MV-4-11 (cell line): ENCODE data around the gene POLDIP2.
A peak's percentile ranks its signal among the peaks of the same experiment; 100 is the strongest.

Experiments used
- DNase-seq: peaks from one replicate; lab custom pipeline; 2025; lab: John Stamatoyannopoulos, UW

POLDIP2 gene

DNA sequence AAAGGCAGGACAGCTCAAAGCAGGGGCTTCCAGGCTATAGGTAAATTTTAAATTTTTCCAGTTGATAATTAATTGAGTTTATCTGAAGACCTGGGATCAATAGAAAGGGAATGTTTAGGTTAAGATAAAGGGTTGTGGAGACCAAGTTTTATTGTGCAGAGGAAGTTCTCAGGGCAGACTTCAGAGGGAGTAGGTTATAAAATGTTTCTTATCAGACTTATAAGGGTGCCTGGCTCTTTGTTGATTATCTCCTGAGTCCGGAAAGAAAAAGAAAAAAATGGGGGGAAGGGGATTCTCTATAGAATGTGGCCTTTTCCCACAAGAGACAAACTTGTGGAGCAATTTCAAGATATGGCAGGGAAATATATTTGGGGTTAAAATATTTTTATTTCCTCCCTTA is 32.8 kb upstream of the POLDIP2 start:
- no peak for DNase-seq

DNA sequence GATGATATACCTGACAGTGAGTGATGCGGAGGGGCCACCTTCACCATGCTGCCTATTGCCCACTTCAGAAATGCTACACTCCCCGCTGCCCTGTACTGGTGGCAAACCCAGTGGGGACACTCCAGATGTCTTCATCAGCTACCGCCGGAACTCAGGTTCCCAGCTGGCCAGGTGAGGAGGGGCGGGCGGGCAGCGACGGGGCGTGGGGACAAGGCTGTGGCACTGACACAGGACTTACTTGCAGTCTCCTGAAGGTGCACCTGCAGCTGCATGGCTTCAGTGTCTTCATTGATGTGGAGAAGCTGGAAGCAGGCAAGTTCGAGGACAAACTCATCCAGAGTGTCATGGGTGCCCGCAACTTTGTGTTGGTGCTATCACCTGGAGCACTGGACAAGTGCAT is 30.8 kb upstream of the POLDIP2 start:
- DNase-seq: no peak

DNA sequence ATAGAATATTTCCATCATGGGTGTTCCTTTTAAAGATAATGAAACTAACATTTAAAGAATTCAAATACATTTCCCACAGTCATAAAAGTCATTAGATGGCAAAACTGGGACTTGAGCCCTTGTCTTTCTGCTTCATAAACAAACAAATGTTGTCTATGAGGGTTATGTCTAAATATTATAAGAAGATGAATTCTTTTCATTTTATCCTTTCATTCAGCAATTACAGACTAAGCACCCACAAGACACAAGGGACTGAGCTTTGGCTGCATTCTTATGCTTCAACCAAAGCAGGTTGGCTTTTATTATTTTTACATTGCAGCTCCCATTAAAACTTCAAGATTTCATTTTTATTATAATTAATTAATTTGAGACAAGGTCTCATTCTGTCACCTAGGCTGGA is 29.1 kb upstream of the POLDIP2 start:
- DNase-seq: no peak

DNA sequence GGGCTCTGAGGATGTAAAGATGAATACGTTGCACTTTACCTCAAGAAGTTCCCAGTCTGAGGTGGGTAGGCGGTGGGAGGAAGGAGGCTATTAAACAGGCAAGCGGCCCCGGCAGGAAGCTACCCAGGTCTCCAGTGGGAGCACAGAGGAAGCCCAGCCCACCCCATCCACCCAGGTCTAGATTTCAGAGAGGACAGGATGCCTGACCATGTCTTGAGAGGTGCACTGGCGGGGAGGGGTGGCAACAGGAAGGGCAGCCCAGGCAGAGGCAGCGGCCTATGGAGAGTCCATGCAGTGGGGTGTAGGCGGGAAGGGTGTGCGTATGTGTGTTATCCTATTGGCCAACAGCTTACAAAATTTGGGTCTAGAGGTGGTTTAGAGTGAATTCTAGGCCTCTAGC is 28.1 kb upstream of the POLDIP2 start:
- DNase-seq: no peak

DNA sequence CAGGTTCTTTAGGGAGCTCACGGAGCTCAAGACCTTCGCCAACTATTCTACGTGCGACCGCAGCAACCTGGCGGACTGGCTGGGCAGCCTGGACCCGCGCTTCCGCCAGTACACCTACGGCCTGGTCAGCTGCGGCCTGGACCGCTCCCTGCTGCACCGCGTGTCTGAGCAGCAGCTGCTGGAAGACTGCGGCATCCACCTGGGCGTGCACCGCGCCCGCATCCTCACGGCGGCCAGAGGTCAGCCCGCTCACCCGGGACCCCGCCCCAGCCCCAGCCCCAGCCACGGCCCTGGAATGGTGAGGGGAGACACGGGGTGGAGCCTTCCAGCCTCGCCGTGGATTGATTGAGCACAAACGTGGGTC is 27.7 kb upstream of the POLDIP2 start:
- no peak for DNase-seq

DNA sequence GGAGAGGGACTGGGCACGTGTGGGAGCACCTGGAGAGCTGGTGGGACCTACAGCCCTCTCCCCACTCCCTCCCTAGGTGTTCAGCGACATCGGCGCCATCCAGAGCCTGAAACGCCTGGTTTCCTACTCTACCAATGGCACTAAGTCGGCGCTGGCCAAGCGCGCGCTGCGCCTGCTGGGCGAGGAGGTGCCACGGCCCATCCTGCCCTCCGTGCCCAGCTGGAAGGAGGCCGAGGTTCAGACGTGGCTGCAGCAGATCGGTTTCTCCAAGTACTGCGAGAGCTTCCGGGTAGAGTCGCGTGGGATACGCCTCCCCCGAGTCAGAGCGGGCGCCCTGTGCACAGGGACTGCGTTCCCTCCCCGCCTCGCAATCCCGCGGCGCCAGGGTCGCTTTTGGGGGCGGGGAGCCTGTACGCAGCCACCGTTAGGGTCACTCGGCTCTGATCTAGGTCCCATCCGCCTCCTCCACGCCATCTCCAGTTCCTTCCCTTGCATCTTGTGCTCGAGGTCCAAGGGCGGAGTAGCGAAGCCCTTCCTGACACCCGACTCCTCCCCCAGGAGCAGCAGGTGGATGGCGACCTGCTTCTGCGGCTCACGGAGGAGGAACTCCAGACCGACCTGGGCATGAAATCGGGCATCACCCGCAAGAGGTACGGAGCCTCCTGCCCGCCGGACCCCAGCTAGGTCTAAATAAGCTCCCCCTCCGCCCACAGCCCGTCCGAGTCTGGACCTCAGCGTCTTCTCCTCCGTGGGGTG is 27.1 kb upstream of the POLDIP2 start:
- DNase-seq: peak; percentile 37

DNA sequence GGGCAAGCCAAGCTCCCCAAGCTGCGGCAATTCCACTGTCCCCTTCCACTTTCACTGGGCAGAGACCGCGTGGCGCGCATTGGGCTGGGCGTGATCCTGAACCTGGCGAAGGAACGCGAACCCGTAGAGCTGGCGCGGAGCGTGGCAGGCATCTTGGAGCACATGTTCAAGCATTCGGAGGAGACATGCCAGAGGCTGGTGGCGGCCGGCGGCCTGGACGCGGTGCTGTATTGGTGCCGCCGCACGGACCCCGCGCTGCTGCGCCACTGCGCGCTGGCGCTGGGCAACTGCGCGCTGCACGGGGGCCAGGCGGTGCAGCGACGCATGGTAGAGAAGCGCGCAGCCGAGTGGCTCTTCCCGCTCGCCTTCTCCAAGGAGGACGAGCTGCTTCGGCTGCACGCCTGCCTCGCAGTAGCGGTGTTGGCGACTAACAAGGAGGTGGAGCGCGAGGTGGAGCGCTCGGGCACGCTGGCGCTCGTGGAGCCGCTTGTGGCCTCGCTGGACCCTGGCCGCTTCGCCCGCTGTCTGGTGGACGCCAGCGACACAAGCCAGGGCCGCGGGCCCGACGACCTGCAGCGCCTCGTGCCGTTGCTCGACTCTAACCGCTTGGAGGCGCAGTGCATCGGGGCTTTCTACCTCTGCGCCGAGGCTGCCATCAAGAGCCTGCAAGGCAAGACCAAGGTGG is 24.0 kb upstream of the POLDIP2 start:
- DNase-seq: no peak

DNA sequence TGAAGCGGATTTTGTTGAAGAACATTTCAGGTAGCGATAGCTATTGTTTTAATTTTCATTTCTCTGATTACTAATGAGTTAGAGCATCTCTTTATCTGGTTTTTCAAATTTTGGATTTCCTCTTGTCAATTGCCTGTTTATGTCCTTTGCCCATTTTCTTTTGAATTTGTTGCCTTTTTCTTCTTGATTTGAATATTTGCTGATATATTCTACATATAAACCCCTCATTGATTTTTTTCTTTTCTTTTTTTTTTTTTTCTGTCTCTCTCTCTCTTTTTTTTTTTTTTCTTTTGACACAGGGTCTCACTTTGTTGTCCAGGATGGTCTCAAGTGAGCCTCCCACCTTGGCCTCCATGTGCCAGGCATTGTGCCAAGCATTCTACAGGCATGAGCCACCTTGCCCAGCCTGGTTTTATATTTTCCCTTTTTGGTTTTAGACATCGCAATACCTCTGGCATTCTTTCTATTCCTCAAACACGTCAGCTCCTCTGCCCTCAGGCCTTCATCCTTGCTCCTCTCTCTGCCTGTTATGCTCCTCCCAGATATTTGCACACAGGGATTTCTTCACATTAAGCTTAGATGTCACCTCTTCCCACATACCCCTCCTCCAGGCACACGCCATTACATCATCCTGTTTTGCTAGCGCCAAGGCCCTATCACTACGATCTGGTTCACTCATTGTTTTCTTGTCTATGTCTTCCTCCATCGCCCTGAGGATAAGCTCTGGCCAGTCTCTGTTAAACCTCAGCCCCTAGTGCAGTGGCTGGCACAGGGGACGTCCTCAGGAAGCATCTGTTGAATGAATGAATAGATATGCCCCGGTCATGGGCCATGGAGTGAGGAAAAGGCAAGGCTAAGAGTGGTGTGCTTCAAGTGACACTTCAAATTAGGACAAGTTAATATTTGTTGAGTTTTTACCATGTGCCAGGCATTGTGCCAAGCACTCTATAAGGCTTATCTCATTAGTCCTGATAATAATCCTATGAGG is 22.8 kb upstream of the POLDIP2 start:
- DNase-seq: peak; percentile 54

DNA sequence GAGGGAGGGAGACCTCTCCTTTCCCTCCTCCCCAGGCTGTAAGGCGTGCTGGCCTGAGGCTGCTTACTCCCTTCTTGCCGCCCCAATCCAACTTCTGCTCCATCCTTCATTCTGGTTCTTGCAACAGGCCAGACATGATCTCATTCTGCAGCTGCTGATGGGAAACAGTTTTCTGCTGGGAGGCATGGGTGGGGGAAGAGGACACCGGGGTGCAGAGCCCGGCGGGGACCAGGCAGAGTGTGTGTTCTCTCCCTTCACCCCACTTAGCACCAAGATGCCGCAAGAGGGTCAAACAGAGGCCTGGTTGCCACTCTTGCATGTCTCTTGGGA is 15.6 kb upstream of the POLDIP2 start:
- DNase-seq: no peak

DNA sequence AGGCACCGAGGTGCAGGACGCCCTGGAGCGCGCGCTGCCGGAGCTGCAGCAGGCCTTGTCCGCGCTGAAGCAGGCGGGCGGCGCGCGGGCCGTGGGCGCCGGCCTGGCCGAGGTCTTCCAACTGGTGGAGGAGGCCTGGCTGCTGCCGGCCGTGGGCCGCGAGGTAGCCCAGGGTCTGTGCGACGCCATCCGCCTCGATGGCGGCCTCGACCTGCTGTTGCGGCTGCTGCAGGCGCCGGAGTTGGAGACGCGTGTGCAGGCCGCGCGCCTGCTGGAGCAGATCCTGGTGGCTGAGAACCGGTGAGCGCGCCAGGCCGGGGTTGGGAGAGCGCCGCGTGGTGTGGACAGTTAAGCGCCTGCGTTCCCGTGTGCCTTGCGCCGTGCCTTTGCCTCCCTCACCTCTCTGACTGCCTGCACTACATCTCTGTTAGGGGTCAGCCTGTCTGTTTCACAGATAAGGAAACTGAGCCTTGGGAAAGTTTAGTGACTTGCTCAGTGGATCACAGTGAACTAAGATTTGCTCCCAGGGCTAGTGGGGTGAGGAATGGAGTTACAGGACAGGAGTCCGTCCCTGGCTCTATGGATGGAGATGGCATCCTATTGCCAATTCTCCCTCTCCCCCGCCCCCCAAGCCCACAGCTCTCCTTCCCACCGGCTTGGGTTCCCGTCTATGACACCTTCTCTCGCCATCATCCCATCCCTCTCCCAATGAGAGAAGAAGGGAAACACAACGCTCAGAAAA is 15.0 kb upstream of the POLDIP2 start:
- no peak for DNase-seq

DNA sequence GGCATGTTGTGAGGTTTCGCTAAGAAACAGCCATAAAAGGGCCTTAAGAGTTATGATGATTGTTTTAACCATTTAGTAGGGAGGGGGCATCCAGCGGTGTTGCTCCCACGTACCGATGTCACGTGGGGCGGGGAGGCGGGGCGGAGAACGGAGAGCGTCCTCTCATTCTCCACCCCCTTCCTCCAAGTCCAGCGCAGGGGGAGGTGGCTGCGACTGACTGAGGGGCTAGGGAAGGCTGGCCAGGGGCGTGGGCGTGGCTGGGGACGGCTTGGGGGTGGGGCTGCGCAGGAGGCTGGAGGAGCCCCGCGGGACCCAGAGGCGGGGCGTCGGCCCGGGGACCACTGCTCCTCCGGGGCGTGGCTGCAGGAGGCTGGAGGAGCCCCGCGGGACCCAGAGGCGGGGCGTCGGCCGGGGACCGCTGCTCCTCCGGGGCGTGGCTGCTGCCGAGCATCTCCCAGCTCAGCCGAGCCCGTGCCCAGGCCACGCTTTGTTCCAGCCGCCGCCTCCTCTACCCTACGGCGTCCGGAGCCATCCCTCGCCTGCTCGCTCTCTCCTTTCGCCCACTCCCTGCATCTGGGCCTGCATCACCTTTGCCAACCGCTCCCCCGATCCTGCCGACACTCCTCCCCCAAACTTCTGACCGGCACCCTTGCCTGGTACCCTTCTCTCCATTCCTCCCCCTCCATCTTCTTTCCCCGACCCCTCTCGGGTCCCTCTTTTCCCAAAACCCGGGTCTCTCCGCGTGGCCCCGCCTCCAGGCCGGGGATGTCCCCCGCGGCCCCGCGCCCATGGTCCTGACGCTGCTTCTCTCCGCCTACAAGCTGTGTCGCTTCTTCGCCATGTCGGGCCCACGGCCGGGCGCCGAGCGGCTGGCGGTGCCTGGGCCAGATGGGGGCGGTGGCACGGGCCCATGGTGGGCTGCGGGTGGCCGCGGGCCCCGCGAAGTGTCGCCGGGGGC is 14.2 kb upstream of the POLDIP2 start, which contains the start of gene SARM1:
Gene SARM1 (plus strand): TSS at position 450 of the 958 bp plus-strand sequence. CDS start 339 bp downstream, at position 789.
- DNase-seq: no peak

DNA sequence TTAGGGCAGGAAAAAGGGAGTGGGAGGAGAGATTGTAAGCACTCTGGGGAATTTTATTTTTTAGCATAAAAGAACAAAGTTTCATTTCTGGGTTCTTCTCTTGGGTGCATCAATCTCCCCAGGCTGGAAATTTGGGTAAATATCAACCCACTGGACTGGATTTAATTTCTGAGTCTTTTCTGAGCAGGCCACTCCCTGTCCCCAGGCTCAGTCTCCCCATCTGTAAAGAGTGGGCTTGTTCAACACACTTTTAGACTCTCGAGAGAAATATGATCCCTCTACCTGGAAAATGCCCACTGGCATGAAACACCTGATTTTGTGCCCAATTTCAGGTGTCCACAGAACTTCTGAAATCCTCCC is 13.4 kb upstream of the POLDIP2 start:
- DNase-seq: no peak

DNA sequence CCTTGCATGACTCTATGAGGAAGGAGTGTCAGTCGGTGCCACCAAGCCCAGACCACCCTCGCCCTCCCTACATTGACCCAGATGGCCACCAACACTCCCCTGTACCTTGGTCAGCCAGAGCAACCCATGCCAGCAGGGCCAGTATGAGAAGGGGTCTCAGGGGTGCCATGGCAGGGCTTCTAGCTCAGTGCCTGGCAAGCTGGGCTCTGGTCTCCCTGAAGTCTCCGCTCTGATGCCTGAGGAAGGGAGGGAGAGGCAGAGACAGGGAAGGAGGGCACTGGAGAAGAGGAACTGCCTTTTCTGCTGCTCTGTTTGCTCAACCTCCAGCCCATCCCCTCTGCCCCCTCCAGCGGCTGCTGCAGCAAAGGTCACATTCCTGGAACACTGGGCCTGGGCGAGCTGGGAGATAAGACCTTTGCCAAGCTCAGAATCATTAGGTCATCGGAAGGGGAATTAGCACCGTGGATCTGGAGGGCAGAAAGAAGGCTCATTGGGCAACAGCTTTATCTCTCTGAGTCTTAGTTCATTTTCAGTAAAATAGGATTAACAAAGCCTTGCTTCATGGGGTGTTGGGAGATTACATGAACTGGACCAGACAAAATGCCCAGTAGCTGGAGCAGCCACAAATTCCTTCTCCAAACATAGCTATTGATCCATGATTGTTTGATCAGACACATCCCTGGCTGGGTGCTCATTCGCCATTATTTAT is 12.9 kb upstream of the POLDIP2 start, which contains the start of gene VTN:
Gene VTN (minus strand): TSS at position 273 of the 709 bp plus-strand sequence. CDS start 104 bp downstream, at position 169.
- DNase-seq: peak; percentile 49

DNA sequence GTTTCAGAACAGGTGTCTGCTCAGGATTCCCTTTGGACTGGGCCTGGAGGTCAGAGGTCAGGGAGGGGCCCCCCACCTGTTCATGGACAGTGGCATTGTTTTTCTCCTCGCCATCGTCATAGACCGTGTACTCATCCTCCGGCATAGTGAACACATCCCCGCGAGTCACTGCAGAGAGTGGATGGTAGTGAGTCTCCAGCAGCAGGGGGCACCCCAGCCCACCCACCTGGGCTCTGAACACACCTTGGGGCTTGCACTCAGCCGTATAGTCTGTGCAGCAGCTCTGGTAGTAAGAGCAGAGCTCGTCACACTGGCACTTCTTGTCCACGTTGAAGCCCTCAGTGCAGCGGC is 12.3 kb upstream of the POLDIP2 start:
- no peak for DNase-seq

DNA sequence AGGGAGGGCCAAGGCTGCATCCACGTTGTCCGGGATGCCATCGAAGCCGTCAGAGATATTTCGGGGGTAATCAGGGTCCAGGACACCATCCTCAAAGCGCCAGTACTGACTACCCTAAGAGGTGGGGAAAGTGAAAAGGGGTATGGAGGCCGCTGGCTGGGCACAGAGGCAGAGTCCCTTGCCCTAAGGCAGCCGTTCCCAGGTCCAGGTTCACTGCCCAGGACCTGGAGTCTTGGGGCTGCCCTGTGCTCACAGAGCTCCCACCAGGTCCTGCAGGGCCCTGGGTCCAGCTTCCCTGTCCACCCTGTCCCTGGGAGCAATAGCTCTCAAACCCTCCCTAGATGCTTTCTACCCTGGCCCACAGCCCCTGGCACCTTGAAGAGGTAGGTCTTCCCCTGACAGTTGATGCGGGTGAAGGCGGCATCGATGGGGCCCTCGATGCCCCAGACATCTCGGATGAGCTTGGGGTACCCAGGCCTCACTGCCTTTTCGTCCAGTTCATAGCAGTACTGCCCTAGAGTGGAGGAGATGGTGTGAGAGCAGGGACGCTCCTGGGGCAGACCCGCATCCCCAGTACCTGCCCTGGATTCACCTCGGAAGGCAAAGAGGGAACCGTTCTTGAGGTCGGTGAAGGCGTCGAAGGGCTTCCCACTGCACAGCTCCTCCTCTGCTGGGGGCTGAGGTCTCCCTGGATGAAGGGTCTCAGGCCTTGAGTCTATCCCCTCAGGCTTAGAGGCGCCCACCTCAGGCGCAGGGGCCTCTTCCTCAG is 11.8 kb upstream of the POLDIP2 start:
- no peak for DNase-seq

DNA sequence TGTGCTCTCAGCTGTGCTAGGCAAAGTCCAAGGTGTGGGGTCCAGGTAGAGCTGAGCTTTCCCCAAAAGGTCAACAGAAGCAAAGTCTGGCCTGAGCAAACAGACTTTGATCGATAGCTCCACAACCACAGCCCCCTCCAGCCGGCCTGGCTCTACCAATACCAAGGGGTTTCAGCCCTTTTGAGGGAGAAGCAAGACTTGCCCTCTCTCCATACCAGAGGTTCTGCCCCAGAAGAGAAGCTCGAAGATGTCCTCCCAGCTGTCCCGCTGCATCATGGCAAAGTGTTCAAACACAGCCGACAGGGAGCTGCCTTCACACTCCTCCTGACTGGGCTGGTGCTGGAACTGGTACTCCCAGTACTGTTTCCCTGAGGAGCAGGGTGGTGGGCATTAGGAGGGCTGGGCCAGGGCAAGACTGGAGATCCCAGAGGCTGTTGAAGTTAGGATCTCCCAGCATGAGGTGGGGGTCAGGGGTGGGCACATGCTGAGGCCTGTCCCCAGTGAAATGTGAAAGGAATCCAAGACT is 11.0 kb upstream of the POLDIP2 start:
- no peak for DNase-seq

DNA sequence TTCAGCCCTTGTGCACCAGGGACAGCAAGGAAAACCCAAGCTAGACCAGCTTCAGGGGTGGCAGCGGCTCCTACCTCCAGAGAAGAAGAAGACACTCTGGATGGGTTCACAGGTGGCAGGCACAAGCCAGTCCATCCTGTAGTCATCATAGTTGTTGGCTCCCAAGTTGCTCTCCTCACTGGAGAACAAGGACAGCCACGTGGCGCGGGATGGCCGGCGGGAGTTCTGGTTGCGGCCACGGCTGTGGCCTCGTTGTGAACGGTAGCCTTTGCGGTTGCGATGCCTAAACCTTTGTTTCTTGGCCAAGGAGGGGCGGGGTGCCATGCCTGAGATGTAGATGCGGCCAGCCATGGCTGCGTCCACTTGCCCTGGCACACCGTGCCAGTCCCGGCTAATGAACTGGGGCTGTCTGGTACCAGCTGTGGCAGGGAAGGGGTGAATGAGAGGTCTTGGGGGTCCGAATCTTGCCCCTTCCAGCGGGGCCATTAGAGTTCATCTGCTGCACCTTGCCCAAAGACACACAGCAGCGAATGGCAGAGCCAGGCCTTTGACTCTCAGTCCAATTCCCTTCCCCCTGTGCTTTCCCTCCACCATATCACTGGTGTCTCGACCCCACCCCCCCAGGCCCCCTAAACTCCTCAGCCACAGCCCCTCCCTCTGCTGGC is 10.4 kb upstream of the POLDIP2 start:
- no peak for DNase-seq

DNA sequence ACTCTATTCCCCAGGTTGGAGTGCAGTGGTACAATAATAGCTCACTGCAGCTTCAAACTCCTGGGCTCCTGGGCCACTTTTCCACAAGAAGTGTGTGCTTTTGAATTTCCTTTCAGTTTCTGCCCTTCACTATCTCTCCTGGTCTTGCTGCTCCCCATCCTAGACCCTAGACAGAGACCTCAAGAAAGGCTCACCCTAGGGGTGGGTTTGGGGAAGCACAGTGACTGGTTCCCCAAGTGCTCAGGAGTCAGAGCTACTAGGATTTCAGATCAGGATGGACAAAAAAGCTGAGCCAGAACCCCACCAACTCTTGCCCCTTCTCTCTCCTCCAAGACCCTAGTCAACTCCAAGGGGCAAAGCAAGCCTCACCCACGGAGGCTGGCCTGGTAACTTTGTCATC is 9.3 kb upstream of the POLDIP2 start:
- DNase-seq: no peak

DNA sequence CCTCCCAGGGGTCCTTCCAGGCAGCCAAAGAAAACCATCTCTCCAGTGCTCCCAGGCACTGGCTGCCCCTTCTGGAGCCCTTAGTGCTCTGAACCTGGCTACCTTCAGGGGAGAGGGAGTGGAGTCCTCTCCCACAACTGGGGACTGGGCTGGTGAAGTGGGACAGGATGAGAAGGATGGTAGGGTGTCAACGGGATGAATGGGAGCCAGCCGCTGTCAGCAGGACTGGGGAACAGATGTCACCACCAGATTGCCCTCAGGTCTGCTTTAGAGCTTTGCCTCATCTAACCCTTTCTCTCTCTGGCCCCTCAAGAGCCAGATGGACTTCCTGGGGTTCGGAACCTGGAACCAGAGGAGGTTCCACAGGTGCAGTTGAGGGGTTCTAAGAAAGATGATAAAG is 8.2 kb upstream of the POLDIP2 start:
- no peak for DNase-seq
